NCI-H446 (cell line): ENCODE results near the gene PCMTD2.

Source experiments
- DNase-seq, 2 experiments: peaks; one replicate each; lab custom pipeline; 2025; lab: John Stamatoyannopoulos, UW

The PCMTD2 gene

DNA sequence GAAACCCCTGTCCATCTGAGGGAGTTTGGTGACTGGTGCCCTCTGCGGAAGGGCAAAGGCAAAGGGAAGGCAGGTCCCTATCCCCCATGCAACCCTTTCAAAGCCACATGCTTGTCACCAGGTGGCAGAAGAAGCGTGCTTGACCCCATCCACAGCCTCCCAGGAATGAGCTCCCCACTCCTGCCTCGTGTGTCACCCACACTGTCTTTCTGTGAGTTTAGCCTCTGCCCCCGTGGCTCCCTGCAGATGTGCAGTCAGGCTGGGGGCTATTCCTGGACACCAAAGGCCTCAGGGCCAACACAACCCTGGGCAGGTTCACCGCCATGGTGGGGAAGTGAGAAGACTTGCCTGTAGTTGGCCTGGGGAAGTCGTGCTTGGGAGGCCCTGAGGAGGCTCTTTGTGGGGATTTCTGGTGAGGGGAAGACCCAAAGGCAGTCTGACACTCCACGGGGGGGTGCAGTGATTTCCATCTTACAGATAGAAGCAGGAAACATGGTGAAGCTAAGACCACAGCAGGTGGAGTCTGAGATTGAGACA lies 16.6 kb upstream of the PCMTD2 start:
- no peak for DNase-seq

GRCh38 chr20:64239449-64240242 lies 15.9 kb upstream of the PCMTD2 start:
- no peak for DNase-seq

GRCh38 chr20:64240243-64241015 lies 15.1 kb upstream of the PCMTD2 start:
- no peak for DNase-seq

GRCh38 chr20:64241061-64241460 lies 14.5 kb upstream of the PCMTD2 start:
- no peak for DNase-seq

DNA sequence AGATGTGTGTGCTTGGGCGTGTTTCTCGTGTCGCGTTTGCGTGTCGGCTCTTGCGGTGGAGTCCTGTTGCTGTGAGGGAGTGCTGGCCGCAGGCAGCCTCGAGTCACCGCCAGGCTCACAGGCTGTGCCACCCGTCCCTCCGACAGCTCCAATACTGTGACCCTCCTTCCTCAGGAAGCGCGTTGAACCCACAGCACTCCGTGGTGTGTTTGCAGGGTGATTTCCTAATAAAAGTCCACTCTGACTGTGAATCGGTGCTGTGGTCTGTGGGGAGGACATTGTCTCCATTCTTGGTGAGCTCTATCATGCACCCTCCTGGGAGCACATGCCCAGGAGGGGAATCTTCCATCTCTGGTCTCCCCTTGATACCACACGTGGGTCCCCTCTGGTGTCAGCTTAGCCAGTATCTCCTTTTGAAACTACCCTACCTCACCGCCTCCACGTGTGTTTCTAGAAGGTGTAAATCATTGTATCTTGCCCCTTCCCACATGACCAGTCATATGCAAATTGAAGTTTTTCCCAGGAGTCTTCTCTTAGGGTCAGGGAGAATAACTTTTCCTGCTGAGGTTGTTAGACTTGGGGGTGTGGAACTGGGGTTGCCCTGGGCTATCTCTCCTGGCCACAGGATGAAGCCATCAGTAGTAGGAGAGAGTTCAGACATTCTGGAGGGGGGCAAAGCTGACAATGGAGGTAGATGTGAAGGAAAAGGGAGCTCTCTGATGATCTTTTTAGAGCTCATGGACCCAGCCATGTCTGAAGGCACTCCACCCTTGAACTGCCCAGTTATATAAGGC lies 13.3 kb upstream of the PCMTD2 start:
- no peak for DNase-seq

DNA sequence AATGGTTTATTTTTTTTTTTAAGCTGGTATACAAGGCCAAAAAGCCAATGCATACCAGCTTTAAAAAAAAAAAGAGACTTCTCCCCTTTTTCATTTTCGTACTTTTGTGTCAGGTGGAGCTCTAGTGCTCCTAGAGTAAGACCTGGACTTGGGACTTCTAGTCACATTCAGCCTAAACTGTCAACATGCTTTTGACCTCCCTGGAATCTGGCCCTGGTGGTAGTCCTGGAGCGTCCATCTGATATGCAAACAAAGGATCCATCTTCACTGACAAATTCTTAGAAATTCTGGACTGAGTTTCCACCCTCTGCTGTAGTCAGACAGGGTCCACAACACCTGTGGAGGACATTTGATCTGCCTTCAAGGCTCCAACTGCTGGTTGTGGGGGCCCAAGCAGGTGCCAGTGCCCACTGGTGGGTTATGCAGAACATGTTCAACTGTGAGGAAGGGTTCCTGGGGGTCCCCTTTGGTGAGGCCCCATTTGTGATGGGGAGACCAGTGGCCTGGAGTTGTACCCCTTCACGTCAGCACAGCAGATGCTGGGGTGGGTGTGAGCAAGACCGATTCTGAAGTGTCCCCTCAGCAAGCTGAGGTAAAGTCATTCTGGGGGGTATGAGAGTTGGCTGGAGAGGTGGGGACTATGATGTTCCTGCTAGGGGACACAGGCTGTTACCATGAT lies 12.6 kb upstream of the PCMTD2 start:
- no peak for DNase-seq

GRCh38 chr20:64244281-64244805 lies 11.2 kb upstream of the PCMTD2 start:
- no peak for DNase-seq

DNA sequence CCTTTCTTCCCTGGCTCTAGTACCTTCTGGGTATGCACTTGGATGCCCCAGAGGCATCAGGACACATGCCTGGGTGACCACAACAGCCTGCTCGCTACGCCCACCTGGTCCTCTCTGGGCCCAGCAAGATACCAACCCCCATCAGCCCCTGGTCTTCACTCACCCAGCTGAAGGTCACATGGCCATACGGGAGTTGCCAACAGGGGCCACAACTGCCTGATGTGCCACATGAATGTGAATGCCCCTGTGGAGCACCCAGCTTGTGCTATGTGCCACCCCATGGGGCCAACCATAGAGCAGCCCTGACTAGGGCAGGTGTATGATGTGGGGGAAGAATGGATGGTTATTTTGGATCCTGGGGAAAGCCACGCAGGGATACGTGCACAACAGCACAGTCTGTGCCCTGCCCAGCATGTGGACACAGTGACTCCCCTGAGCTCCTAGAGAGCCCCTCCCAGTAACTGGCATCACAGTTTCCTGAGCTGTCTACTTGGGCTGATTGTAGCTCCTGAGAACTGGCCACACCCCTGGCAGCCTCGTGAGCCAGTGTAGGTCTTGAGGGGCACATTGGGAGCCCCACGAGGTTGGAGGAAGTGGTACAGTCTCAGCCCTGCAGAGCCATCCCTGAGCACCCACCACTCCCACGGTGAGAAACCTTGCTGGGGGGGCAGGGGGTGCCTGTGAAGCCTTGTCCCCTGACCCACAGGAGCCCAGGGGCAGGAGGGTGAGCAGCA lies 10.5 kb upstream of the PCMTD2 start:
- DNase-seq = no peak

GRCh38 chr20:64245746-64246595 lies 9.6 kb upstream of the PCMTD2 start:
- DNase-seq = no peak

- DNase-seq = no peak
Measured at GRCh38 chr20:64246616-64247306, 8.8 kb upstream of the PCMTD2 start.

GRCh38 chr20:64247307-64247618 lies 8.3 kb upstream of the PCMTD2 start:
- no peak for DNase-seq

DNA sequence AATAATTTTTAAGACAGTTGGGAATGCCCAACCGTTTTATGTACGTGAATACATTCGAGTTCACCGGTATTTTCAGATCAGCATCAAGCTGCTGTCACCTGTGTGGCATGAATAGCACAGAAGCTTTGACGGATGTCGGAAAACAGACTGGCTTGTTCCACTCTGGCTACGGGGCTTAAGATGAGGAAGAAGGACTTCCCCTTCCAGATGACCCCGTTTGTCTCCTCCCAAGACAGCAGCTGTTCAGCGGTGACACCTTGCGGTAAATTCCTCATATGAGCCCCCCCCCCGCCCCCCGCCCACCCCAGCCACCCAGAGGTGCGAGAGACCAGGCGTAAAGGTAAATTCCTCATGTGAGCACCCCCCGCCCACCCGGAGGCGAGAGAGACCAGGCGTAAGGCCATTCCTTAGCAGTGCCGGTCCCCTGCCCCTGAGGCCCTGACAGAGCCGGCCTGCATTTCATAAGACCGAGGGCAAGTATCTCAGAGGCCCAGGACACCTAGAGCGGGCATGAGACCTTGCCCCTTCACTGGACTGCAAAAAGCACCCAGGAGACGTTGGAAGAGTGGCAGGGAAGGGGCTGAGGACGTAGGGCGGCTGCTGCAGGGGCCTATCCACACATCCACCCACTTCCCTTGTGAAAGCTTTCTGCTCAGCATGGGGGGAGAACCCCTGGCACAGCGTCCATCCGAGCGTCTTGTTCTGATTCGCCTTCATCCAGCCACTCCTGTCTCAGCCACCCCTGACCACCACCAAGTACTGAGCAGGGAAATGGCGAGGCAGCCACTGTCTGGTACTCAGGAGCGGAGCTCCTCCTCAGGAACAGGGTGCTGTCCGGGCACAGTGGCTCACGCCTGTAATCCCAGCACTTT lies 7.3 kb upstream of the PCMTD2 start:
- no peak for DNase-seq

- no peak for DNase-seq
Measured at GRCh38 chr20:64250027-64250426, 5.5 kb upstream of the PCMTD2 start.

DNA sequence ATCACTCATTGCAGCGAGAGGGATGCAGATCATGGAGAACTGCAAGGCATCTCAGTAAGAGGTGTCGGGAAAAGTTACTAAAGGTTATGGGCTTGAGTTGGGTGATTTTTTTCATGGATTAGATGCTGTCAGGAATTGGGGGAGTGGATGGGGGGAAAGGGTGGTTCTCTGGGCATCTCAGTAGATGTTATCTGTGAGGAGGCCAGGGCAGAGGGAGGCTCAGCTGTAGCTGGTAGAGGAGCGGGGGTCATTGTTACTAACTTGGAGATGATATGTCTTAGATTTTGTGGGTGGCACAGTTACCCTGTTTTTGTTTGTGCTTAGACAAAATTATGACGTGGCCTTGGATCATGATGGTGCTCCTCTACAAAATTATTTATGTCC lies 2.6 kb upstream of the PCMTD2 start:
- no peak for DNase-seq

- no peak for DNase-seq
Measured at GRCh38 chr20:64253443-64253842, 2.1 kb upstream of the PCMTD2 start.

DNA sequence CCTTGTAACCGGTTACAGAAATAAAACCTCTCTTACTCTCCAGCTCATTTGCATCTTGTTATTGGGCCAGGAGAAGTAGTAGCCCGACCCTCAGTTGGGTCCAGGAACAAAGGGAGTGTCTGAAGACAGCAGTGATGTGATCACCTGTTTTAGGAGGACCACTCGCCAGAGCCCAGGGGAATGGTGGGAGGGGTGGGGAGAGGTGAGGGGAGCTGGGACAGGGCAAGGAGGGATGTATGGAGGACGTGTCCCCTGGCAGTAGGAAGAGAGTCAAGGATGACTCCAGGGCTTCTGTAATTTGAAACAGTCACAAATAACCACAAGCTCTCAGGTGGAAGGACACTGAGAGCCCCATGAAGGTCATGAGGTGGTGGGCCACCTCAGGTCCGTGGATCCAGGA lies 1.4 kb upstream of the PCMTD2 start:
- no peak for DNase-seq

DNA sequence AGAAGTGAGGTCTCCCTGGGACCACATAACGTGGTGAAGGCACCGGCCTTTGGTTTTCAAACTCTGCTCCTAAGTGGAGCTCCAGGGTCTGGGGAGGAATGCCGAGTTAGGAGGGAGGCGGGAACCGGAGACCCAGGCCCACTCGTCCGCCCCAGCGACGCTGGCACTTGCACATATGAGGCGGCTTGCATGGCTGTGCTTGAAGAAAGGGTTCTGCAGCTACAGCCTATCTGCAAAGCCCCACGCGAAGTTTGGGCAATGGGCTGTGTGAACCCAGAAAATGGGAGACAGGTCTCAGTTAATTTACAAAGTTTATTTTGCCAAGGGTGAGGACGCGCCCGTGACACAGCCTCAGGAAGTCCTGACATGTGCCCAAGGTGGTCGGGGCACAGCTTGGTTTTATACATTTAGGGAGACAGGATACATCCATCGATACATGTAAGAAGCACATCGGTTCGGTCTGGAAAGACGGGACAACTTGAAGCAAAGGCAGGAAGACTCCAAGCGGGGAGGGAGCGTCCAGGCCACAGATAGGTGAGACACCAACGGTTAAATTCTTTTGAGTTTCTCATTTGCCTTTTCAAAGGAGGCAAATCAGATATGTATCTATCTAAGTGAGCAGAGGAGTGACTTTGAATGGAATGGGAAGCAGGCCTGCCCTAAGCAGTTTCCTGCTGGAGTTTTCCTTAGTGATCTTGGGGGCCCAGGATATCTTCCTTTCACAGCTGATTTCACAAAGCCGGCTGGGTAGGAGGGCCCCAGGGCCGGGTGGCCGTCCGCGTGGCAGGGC lies 782 bp upstream of the PCMTD2 start:
- no peak for DNase-seq
